Measurements from ENCODE around the gene CEP83.

CEP83 gene

DNA sequence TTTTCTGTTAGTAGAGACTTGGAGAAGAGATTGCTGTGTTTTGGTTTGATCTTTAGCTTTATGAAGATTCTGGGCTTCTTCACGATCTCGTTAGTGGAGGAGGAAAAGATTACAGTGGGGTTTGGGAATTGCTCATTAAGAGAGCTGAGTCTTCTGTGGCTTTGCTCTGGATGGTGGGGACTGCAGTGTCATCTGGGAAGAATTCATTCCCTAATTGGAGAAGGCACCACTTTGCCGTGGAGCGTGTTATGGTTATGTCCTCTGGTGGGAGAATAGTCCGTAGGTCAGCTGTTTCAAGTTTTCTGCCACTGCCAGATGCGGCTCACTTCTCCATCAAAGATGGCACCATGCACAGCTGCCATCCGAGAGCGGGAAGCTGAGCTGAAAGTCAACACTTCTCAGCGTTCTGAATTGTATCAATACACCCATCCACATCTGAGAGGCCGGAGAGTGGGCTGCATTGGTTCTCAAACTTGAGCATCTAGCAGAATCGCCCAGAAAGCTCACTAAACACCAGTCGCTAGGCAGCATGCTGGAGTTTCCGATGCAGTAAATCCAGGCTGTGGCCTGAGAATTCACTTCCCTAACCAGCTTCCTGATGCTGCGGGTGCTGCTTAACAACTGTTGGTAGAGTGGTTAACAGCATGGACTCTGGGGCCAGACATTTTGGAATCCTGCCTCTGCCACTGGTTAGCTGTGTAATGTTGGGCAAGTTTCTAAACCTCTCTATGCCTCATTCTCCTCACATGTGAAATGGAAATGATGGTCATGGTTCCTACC lies 193.5 kb downstream of the CEP83 start:
- no peak for DNase-seq

DNA sequence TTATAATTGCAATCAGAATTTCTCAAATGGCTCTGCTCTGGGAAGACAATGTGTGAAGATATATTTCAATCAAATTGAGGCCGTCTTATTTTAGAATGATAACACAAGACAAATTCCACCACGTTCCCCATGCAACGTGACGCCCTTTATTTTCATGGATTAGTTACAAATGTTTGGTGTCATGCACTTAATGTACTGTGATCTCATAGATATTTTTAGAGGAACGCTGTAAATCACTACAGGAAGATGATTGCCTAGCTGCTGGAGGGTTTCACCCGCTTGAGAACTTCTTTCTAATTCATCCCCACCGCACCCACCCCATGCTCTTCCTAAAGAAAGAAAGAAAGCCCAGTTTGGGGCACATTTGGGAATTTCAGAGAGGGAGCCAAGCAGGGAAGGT lies 194.1 kb downstream of the CEP83 start:
- DNase-seq: no peak

DNA sequence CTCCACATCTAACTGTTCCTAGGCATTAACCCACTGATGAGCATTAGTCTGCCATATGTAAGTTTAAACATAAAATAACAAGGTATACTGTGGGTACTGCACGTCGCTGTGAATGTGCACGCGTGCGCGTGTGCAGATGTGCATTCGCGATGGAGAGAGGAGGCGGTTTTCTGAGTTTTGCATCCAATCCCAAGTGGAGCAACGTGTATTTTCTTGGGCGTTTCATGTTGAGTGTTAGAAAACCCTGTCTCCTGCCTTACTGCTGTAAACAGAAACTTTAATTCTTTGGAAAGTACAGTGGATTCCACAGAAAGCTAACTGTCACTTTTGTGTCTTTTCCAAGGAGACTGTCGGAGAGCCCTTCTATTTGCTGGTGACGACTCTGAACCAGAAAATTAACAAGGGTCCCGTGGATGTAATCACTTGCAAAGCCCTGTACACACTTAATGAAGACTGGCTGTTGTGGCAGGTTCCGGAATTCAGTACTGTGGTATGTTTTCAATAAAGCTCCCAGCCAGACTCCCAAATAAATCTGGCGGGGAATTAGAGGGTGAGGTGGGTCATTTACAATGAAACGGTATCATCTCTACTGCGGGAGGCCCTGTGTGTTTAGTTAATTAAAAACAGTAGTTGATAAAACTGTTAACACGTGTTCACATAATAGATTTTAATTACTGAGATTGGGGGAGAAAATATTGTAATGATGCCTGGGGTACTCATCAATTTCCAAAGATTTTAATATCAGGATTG lies 194.8 kb downstream of the CEP83 start:
- DNase-seq: no peak

DNA sequence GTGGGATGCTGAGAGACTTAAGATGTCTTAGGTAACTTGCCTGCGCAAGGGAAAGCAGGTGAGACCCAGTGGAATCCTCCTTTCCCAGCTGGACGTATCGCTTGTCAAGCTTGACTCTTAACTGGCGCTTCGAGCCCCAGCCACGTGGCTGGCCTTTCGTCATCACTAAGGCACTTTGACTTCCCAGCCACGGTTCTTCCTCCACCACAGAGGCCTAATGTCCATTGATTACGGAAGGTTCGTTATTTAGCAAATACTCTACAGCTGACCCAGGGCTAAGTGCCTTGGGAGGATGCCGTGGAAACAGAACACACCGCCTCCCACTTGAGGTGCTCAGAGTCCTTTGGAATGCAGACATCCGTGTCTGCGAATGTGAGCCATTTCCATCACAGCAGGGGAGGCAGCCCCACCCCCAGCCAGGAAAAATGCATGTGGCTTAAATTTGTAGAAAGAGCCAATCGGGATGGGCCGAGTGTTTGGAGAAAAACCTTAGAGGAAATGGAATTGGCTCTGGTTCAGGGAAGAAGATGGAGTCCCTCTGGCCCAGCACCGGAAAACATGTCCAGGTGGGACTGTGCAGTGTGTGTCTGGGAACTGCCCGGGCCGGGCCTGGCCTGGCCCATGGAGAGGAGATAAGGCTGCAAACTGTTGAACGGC lies 195.6 kb downstream of the CEP83 start:
- no peak for DNase-seq

- peak; percentile 60 for DNase-seq
Observed at GRCh38 chr12:94263011-94263811, 196.5 kb downstream of the CEP83 start.

GRCh38 chr12:94262228-94263010 lies 197.2 kb downstream of the CEP83 start:
- DNase-seq: peak; percentile 81

DNA sequence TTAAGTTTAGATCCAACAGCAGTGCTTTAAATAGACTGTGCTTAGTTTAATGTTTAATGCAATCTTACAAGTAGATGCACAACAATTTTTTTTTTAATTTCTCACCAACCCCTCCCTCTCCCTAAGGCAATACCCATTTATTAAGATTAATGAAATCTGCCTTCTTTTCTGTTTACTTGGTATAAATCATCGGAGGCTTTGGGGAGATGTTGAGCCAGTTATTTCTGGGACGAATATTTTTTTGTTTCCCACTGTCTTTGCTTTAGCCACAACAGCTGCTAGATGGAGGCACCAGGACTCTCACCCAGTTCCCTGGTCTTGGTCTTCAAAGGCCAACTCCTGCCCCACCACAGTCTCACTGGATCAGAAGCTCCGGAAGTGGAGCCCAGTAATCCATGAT lies 197.9 kb downstream of the CEP83 start:
- DNase-seq: no peak

DNA sequence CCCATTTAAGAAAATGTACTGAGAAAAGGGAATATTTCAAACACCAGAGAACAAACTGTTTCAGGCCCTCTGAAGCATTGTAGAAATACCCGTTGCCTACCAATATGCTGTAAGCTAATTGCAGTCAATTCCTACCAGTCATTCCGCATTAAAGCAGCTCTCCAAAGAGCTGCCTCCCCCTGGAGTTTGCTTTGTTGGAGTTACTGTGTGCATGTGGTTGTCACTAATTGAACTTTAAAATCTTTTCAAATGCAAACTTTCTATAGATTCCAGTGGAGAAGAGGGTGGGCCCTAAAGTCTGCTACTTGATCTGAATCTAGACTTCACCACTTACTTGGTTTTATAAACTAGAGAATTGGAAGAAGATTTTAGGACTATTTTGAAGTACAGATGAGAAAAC lies 198.5 kb downstream of the CEP83 start:
- no peak for DNase-seq

- no peak for DNase-seq
Observed at GRCh38 chr12:94260717-94261116, 198.9 kb downstream of the CEP83 start.

- DNase-seq: no peak
Observed at GRCh38 chr12:94260017-94260416, 199.7 kb downstream of the CEP83 start.

DNA sequence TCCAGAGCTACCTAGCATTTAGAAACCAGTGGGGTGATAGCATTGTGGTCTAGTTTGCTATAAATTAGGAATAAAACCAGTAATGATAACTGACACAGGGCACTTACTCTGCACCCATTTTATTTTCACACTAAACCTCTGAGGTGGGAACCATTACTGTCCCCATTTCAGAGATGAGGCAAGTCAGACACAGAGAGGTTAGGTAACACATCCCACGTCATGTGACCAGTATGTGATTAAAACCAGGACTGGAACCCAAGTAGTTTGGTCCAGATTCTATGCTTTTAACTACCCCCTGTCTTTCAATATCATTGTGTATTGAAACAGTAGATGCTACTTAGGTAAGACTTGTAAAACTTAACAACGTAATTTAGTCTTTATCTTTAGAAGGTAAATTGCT lies 201.1 kb downstream of the CEP83 start:
- no peak for DNase-seq

Data from CD4-positive, alpha-beta T cell treated with Interleukin-4 for 4 hours (primary cell).